ENCODE measurements around the gene ZNF281.

ZNF281 gene

DNA sequence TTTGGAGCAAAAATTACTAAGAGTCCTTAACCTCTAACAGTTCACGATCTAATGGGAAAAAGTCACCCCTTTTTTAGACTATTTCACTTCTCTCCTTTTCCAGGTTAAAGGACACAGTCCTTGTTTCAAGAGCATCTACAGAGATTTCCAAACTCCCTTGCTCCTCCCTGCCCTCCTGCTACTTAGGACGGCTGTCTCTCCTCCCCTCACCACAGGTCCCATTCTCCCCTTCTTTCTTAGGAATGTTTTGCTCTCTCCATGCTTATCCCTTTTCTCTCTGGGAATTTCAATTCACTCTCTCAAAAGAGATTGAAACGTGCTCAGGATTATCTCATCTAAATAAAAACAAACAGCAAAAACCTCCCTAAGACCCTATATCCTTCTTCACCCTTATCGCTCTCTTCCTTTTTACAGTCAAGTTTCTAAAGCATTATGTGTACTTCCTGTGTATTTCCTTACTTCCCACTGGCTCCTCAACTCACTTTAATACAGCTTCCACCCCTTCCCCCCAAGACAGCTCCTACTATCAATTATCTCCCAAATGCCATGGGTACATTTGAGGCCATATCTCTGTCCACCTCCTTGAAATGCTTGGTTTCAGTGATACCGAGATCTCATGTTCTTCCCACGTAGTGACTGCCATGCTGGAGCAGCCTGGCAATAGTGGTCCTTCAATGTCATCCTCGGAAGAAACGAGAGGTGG is 43.2 kb upstream of the ZNF281 start:
- H3K4me3 ChIP-seq (ENCODE audit: low read depth, low read length), result no peak overlapping the region
- in situ Hi-C loops (cut with HindIII; ENCODE audit: low pct_ligation_motif_present, low sequenced_read_pairs), result no loop called here
- H3K27ac ChIP-seq, result no peak overlapping the region
- DNase-seq, result no peak
- H3K27me3 ChIP-seq (replicated peaks), result no peaks in the 10 kb centered on the region
- TF ChIP-seq, protein P1, sequence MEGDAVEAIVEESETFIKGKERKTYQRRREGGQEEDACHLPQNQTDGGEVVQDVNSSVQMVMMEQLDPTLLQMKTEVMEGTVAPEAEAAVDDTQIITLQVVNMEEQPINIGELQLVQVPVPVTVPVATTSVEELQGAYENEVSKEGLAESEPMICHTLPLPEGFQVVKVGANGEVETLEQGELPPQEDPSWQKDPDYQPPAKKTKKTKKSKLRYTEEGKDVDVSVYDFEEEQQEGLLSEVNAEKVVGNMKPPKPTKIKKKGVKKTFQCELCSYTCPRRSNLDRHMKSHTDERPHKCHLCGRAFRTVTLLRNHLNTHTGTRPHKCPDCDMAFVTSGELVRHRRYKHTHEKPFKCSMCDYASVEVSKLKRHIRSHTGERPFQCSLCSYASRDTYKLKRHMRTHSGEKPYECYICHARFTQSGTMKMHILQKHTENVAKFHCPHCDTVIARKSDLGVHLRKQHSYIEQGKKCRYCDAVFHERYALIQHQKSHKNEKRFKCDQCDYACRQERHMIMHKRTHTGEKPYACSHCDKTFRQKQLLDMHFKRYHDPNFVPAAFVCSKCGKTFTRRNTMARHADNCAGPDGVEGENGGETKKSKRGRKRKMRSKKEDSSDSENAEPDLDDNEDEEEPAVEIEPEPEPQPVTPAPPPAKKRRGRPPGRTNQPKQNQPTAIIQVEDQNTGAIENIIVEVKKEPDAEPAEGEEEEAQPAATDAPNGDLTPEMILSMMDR (IDR thresholded peaks at IDR 0.05; ENCODE audit: low read depth, low read length, missing control alignments), result no peak
- H3K36me3 ChIP-seq (replicated peaks), result no peaks in the 10 kb centered on the region

DNA sequence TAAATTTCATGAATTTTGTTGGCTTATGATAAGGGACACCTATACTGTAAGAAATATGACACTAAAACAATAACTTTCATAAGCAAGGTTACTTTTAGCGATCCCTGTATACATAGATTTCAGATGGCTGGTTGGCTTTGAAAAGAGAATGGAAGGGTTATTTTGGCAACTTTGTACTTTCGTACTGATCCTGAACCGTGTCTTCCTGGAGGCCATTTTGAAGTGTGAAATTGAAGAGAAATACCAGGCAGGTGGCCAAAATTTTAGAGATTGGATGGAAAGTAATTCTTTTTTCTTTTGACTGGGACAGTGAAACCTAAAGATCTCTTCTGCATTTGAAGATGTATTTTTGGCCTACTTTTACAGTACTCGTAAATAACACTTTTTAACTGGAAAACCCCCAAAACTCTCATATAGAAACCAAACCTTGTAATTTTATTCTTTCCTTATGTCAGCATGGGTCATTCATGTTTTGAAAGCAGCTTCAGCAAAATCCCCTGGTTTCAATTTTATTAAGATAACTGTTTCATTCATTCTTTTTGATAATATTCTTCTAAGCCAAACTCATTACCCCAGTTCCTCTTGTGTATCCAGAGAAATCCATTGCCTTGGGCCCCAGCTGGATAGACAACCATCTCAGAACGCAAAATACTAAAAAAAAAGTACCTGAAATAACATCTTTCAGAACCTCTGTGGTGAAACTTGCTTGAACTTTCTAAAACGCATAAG is 38.4 kb upstream of the ZNF281 start:
- no peak for DNase-seq
- H3K27me3 ChIP-seq (replicated peaks), result no peaks in the 10 kb centered on the region
- no peaks in the 10 kb centered on the region for H3K36me3 ChIP-seq (replicated peaks)
- H3K4me3 ChIP-seq (ENCODE audit: low read depth, low read length), result no peak overlapping the region
- no peak overlapping the region for H3K27ac ChIP-seq
- in situ Hi-C loops (cut with HindIII; ENCODE audit: low pct_ligation_motif_present, low sequenced_read_pairs), result no loop called here
- TF ChIP-seq, protein P1 (IDR thresholded peaks at IDR 0.05; ENCODE audit: low read depth, low read length, missing control alignments), result no peak

DNA sequence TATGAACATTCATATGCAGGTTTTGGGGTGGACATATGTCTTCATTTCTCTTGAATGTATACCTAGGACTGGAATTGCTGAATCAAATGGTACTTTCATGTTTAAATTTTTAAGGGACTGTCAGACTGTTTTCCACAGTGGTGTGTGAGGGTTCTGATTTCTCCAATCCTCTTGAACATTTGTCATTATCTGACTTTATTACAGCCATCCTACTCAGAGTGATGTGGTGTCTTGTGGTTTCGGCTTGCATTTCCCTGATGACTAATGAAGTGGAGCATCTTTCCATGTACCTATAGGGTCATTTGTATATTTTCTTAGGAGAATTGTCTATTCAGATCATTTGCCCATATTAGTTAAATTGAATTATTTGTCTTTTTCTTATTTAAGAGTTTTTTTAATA is 35.4 kb upstream of the ZNF281 start:
- H3K36me3 ChIP-seq (replicated peaks), result no peaks in the 10 kb centered on the region
- peak; percentile 40 for DNase-seq
- in situ Hi-C loops (cut with HindIII; ENCODE audit: low pct_ligation_motif_present, low sequenced_read_pairs), result no loop called here

DNA sequence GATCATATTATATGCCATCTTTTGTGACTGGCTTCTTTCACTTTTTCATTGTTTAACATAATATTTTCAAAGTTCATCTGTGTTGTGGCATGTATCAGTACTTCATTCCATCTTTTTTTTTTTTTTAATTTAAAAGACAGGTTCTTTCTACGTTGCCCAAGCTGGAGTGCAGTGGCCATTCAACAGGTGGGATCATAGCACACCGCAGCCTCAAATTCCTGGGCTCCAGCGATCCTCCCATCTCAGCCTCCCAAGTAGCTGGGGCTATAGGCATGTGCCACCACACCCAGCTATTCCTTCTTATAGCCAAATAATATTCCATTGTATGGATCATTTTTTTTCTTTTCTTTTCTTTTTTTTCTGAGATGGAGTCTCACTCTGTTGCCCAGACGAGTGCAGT is 34.6 kb upstream of the ZNF281 start:
- in situ Hi-C loops (cut with HindIII; ENCODE audit: low pct_ligation_motif_present, low sequenced_read_pairs), result no loop called here
- TF ChIP-seq, protein P1 (IDR thresholded peaks at IDR 0.05; ENCODE audit: low read depth, low read length, missing control alignments), result no peak
- Histone ChIP-seq H3K27ac (no peak overlapping the region), H3K4me3 (ENCODE audit: low read depth, low read length) (no peak overlapping the region), H3K36me3 (replicated peaks) (no peaks in the 10 kb centered on the region), H3K27me3 (replicated peaks) (no peaks in the 10 kb centered on the region)
- DNase-seq, result no peak

More for the DNA sequence above, 35.4 kb upstream of the ZNF281 start:
- H3K27me3 ChIP-seq (replicated peaks), result no peaks in the 10 kb centered on the region
- H3K4me3 ChIP-seq (ENCODE audit: low read depth, low read length), result no peak overlapping the region
- TF ChIP-seq, protein P1 (IDR thresholded peaks at IDR 0.05; ENCODE audit: low read depth, low read length, missing control alignments), result no peak
- no peak overlapping the region for H3K27ac ChIP-seq

DNA sequence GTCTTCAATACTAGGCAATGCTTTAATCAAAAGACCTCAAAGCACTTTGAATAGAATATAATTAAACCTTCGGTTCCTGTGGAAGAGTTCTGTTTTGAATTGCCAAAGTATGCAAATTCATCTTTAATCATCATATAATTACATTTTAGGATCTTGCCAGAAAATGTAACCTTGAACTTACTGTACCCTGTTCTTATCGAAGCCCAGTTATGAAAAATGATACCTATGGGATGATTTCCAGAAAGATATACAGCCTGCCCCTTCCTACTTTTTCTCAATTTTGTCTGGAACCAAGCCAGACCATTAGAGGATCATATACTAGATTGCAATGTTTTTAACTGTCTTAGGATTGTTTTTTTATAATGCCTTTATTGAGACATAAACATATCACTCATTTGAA is 34.0 kb upstream of the ZNF281 start:
- H3K27ac ChIP-seq, result no peak overlapping the region
- no peak overlapping the region for H3K4me3 ChIP-seq (ENCODE audit: low read depth, low read length)
- no peak for DNase-seq
- H3K27me3 ChIP-seq (replicated peaks), result no peaks in the 10 kb centered on the region
- TF ChIP-seq, protein P1 (IDR thresholded peaks at IDR 0.05; ENCODE audit: low read depth, low read length, missing control alignments), result no peak
- in situ Hi-C loops (cut with HindIII; ENCODE audit: low pct_ligation_motif_present, low sequenced_read_pairs), result no loop called here
- H3K36me3 ChIP-seq (replicated peaks), result no peaks in the 10 kb centered on the region

All from brain microvascular endothelial cell (primary cell).